ENCODE results near the gene AFP.

AFP gene

DNA sequence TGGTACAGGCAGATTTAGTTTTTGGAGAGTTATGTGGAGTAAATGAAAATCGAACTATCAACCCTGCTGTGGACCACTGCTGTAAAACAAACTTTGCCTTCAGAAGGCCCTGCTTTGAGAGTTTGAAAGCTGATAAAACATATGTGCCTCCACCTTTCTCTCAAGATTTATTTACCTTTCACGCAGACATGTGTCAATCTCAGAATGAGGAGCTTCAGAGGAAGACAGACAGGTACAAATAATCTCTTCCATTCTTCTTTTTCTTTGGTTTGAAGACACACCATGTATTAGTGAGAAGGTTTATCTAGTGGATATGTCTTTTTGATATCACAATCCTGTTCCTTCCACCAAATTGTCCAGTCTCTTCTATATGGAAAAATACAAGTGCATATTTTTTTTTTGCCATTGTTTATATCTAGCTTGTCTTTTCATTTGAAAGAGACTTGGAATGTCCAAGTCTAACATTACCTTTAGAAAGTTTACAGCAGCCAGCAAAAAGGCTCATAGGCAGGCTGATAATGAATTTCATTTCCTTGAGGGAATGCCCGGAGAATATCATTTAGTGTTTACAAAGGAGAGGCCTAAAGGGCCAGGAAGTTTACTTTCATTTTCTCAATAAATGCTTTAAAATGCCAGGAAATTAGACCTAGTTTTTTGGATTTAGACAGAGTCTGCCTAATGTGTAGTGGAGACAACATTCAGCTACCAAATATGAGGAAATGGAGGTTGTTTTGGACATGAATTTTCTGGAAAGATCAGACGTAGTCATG, 64.2 kb downstream of the AFP start:
- in situ Hi-C loops (cut with HindIII; ENCODE audit: low sequenced_read_pairs) = no loop called here
- TF ChIP-seq, protein P1, sequence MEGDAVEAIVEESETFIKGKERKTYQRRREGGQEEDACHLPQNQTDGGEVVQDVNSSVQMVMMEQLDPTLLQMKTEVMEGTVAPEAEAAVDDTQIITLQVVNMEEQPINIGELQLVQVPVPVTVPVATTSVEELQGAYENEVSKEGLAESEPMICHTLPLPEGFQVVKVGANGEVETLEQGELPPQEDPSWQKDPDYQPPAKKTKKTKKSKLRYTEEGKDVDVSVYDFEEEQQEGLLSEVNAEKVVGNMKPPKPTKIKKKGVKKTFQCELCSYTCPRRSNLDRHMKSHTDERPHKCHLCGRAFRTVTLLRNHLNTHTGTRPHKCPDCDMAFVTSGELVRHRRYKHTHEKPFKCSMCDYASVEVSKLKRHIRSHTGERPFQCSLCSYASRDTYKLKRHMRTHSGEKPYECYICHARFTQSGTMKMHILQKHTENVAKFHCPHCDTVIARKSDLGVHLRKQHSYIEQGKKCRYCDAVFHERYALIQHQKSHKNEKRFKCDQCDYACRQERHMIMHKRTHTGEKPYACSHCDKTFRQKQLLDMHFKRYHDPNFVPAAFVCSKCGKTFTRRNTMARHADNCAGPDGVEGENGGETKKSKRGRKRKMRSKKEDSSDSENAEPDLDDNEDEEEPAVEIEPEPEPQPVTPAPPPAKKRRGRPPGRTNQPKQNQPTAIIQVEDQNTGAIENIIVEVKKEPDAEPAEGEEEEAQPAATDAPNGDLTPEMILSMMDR (IDR thresholded peaks at IDR 0.05; ENCODE audit: low read depth, low read length, missing control alignments) = no peak
- no peak overlapping the region for H3K4me3 ChIP-seq (ENCODE audit: low read depth, low read length)
- no peak for DNase-seq (ENCODE audit: low read depth)

DNA sequence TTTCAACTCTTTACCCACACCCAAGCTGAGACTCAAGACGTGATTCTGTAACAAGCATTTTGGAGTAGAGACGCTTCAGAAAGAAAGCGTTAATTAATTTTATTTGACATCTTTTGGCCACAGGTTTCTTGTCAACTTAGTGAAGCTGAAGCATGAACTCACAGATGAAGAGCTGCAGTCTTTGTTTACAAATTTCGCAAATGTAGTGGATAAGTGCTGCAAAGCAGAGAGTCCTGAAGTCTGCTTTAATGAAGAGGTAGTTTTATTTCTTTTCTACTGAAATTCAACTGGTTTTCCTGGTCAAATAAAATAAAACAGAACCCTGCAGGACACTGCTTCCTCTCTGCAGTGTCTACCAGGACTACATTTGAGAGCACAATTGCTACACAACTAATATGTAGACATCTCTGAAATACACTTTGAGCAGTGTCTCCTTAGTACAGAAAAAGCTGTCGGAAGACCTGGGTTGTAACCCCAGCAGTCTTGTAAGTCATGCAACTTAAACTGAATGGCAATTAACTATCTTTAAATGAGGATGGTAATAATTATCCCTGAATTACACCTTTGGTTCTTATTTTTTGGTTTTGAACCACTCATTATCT, 65.7 kb downstream of the AFP start:
- TF ChIP-seq, protein P1 (IDR thresholded peaks at IDR 0.05; ENCODE audit: low read depth, low read length, missing control alignments) = no peak
- no peak for DNase-seq (ENCODE audit: low read depth)
- in situ Hi-C loops (cut with HindIII; ENCODE audit: low sequenced_read_pairs) = no loop called here

GRCh38 chr4:73505567-73505966, 69.5 kb downstream of the AFP start:
- TF ChIP-seq, protein P1 (IDR thresholded peaks at IDR 0.05; ENCODE audit: low read depth, low read length, missing control alignments) = no peak
- in situ Hi-C loops (cut with HindIII; ENCODE audit: low sequenced_read_pairs) = no loop called here
- no peak for DNase-seq (ENCODE audit: low read depth)
- no peak overlapping the region for H3K4me3 ChIP-seq (ENCODE audit: low read depth, low read length)

More for the DNA sequence above, 65.7 kb downstream of the AFP start:
- H3K4me3 ChIP-seq (ENCODE audit: low read depth, low read length) = no peak overlapping the region

Measured in astrocyte of the cerebellum (primary cell).